Stimulated activated CD8-positive, alpha-beta memory T cell treated with anti-CD3 and anti-CD28 coated beads, Interleukin-2, amount 100 ng/mL, for 48 hours (primary cell): Measurements from ENCODE around the gene GLT6D1.
"Not testable (repeated sequence)": the region's sequence is repeated elsewhere in the genome, so short reads cannot be mapped to it uniquely, and the experiment has no call there.

Source experiments
- DNase-seq, 2 donors: peaks; one replicate each; pipeline ENCODE4 v3.0.0-alpha.2; 2020; ENCODE audit warnings: low read depth in 2 of 2

The GLT6D1 gene

GRCh38 chr9:135664801-135665794 lies 25.8 kb upstream of the GLT6D1 start:
- DNase-seq: no peak

GRCh38 chr9:135664266-135664665 lies 24.9 kb upstream of the GLT6D1 start:
- DNase-seq: no peak

- no peak for DNase-seq
These were observed 24.5 kb upstream of the GLT6D1 start for GRCh38 chr9:135663857-135664256.

- DNase-seq: no peak
These were observed 24.1 kb upstream of the GLT6D1 start for GRCh38 chr9:135663451-135663770.

- DNase-seq: no peak
These were observed 23.6 kb upstream of the GLT6D1 start, which contains the start of gene LCN9 for GRCh38 chr9:135662758-135663450. Gene LCN9 (plus strand): TSS chr9:135663309. CDS start chr9:135663322, 13 bp downstream.

- DNase-seq: no peak
These were observed 22.6 kb upstream of the GLT6D1 start for GRCh38 chr9:135661816-135662560.

- no peak for DNase-seq
These were observed 21.1 kb upstream of the GLT6D1 start for GRCh38 chr9:135660407-135660806.

GRCh38 chr9:135659252-135659651 lies 19.9 kb upstream of the GLT6D1 start:
- DNase-seq: no peak

- no peak for DNase-seq
These were observed 18.1 kb upstream of the GLT6D1 start for GRCh38 chr9:135657416-135657815.

GRCh38 chr9:135655317-135655716 lies 16.0 kb upstream of the GLT6D1 start:
- no peak for DNase-seq

GRCh38 chr9:135650408-135650807 lies 11.1 kb upstream of the GLT6D1 start:
- DNase-seq: no peak

- DNase-seq: no peak
These were observed 10.2 kb upstream of the GLT6D1 start for GRCh38 chr9:135649508-135649907.

- DNase-seq: no peak
These were observed 9.4 kb upstream of the GLT6D1 start for GRCh38 chr9:135648494-135649410.

- DNase-seq: no peak
These were observed 8.5 kb upstream of the GLT6D1 start for GRCh38 chr9:135647884-135648283.

- no peak for DNase-seq
These were observed 5.4 kb upstream of the GLT6D1 start for GRCh38 chr9:135644631-135645218.

- no peak for DNase-seq
These were observed 2.4 kb upstream of the GLT6D1 start for GRCh38 chr9:135641745-135642144.

GRCh38 chr9:135641047-135641446 lies 1.7 kb upstream of the GLT6D1 start:
- DNase-seq: no peak

GRCh38 chr9:135636930-135637530 lies 2.3 kb downstream of the GLT6D1 start:
- not testable (repeated sequence) for DNase-seq

- no peak for DNase-seq
These were observed 6.5 kb downstream of the GLT6D1 start for GRCh38 chr9:135632841-135633240.

GRCh38 chr9:135624282-135624681 lies 15.1 kb downstream of the GLT6D1 start:
- no peak for DNase-seq
